Glomerular visceral epithelial cell (primary cell): ENCODE measurements around the gene VIPAS39.

Source experiments
- DNase-seq: peaks from one replicate; pipeline ENCODE4 v3.0.0-alpha.2; 2016; ENCODE audit errors: extremely low spot score

VIPAS39 gene

DNA sequence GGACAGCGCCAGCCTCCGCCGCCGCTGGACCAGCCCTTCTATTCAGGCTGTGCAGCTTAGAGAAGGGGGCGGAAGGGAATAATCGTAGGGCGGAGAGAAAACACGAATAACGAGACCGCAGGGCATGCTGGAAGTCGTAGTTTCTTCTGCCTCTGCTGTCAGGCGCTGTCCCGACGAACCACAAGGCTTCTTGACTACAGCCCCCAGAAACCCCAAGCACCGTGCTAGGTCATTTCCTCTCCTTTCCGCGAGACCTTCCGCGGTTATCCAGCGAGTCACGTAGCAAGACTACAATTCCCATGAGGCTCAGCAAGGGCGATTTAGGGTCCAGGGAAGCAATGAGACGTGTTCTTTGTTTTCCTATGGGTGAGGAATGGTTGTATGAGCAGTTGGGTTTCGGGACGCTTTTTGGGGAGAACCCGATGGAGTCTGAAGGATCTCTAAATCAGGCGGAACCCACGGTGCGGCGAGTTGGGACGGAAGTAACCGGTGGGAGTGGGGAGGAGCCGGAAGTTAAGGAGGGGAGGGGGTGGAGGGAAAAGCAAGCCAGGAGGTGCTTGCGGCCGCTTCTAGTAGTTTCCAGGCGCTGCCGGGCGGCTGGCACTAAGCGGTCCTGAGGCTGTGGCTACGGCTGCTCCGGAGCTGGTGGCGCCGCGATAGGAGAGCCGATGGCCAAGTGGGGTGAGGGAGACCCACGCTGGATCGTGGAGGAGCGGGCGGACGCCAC is at the start of gene VIPAS39, which contains the start of gene AHSA1:
Gene VIPAS39 (minus strand): TSS at position 80 of the 727 bp plus-strand sequence. CDS start 3,499 bp downstream, outside the sequence.
Gene AHSA1 (plus strand): TSS at position 572 of the 727 bp plus-strand sequence. CDS start 97 bp downstream, at position 669.
- DNase-seq: peak; percentile 98

DNA sequence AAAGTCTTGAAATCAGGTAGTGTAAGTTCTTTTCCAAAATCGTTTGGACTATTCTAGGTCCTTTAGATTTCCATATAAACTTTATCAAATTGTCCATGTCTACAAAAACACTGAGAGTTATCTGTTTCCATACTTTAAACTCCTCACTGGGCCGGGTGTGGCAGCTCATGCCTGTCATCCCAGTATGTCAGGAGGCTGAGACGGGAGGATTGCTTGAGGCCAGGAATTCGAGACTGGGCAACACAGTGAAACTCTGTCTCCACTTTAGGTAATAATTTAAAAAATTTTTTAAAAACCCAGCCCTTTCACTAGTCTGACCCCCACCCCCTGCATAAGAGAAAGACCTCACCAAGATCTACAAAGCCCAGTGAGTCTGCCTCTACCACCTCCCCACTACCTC is 47.6 kb upstream of the VIPAS39 start:
- no peak for DNase-seq

GRCh38 chr14:77503138-77503537 is 45.7 kb upstream of the VIPAS39 start:
- DNase-seq: no peak

DNA sequence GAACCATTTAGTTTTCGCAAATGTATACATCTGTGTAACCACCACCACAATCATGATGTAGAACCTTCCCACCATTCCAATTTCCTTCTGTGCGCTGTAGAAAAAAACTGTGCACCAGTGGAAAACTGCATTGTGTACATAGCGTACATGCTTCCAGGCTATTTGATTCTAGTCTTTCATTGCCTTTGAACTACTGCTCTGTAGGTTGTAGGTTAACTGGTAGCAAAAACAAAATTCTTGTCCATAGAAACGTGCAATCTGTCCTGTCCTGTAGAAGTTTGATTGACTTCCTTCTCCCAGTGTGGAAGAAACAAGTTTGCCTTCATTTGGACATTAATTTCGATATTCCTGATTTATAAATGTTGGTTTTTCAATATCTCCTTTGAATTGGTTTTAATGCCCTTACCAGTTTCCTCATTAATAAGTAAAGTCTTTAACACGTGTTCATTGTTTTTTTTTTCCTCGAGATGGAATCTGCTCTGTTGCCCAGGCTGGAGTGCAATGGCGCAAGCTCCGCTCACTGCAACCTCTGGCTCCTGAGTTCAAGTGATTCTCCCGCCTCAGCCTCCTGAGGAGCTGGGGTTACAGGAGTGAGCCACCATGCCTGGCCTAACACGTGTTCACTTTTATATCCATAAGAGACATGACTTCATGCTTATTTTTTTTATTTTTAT is 44.8 kb upstream of the VIPAS39 start:
- DNase-seq: no peak

DNA sequence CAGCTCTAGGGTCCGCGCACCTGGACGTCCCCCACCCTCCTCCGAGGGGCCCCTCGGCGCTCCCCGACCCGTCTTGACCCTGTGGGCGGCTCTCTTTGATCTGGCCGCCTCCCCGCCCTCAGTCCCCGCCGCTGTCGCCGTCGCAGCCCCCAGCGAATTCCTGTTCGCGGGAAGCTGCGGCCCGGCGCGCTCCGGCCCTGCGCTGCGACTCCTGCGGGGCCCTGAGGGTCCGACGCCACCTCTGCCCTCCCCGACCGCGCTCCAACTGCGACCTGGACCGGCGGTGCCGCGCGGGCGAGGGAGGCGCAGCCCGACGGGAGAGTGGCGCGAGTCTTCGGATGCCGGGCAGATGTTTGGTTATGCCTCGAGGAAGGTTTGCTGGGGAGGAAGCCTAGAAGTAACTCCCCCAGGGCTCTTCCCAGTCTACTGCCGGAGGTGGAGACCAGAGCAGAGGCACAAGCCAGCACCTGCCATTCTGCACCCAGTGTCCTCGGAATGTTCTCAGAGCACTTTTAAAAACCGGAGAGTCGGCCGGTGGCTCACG is 41.7 kb upstream of the VIPAS39 start:
- no peak for DNase-seq

GRCh38 chr14:77498120-77498979 is 40.9 kb upstream of the VIPAS39 start, which contains the start of gene ISM2:
Gene ISM2, minus strand, starts transcription at chr14:77498816. Its CDS starts 23 bp downstream, at chr14:77498793.
- peak; percentile 60 for DNase-seq

GRCh38 chr14:77495334-77495733 is 37.9 kb upstream of the VIPAS39 start:
- DNase-seq: no peak

GRCh38 chr14:77491056-77491455 is 33.7 kb upstream of the VIPAS39 start:
- no peak for DNase-seq

- DNase-seq: no peak
Measured at GRCh38 chr14:77490347-77490986, 33.1 kb upstream of the VIPAS39 start.

DNA sequence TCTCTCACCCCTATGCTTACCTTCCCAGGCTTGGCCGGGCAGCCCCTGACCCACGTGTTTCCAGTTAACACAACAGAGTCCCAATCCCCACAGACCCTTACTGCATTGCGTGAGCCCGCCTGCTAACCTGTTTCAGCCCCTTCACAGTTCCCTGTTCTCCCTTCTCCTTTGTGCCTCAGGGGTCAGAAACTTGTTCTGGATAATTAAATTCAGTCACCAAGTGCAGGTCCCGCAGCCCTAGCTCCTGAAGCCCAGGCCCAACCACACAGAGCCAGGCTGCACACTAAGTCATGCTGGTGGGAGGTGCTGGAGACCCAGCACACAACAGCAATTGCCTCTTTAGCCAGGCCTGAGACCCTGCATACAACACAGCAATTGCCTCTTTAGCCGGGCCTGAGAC is 31.6 kb upstream of the VIPAS39 start:
- DNase-seq: no peak

DNA sequence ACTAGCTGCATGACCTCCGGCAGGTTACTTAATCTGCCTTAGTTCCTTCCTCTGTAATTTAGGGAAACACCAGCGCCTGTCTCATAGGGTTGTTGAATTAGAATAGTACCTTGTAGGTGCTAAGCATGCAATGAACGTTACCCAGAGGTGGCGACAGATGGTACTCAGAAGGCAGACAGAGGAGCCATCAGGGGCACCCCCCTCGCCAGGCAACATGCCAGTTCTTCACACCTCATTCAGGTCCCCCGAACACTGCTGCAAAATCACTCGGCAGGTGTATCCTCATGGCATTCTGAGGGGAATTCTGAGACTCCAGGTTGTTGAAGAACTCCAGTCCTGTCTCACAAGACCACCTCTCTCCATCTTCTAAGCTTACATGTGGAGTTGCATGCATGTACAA is 31.2 kb upstream of the VIPAS39 start:
- no peak for DNase-seq

DNA sequence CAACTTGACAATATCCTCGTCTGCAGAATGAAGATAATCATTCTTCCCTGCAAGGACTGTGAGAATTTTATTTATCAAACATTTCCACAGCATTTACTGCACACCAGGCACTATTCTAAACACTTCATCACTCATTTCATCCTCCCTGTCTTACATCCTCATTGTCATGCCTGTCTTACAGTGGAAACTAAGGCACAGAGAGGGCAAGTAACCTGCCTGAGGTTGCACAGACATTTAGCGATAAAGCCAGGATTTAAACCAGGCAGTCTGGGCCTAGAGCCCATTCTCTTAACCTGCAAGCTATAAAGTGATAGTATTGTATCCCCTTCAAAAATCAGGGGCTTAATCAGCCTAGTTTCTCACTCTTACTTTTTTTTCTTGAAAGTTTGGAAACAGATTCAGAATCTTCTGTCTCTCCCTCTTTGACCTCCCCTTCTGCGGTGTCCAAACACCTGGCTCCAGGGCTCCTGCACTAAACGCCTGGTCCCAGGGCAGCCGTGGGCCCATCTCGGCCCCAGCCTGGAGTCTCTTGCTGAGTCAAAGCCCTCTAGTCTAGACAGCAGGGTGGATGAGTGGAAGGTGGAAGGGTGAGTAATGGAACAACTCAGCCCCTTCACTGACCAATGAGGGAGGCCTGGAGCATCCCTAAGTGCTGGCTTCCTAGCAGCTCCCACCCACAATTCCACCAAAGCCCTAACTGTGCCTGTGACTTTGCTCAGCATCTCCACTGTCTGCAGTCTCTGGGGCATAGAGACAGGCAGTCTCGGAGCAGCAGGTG is 28.7 kb upstream of the VIPAS39 start:
- peak; percentile 67 for DNase-seq

DNA sequence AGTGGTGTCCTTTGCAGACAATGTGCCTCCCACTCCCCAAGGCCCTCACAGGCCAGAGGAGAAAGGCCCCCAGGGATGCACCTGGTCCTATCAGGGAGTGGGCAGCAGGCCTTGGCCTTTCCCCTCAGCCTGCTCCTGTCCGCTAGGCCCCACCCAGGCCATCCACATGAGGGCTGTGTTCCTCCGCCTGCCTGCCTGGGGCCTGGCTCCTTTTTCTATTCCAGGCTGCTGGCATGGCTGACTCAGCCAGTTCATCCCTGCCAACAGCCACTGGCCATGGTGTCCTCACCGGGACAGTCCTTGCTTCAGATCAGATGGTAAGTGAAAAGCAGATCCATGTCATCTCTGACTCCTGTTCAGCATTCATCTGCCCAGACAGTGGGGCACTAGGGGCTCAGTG is 27.9 kb upstream of the VIPAS39 start:
- peak; percentile 27 for DNase-seq

DNA sequence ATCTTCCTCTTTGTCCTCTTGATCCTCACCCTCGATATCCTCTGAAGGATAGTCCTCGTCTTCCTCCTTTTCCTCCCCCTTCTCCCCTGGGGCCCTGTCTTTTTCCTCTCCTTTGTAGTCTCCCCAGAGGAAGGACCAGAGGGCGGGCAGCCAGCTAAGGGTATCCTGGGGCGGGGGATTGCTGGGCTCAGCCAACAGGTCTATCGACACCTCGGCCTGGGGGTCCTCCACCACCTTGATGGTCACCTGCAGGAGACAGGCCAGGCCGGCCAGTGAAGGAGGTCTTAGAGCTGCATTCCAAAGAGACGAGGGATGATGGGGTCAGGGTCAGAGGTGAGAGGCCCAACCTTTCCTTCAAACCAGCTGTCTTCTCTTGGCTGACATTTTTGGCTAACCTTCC is 25.0 kb upstream of the VIPAS39 start:
- DNase-seq: no peak

DNA sequence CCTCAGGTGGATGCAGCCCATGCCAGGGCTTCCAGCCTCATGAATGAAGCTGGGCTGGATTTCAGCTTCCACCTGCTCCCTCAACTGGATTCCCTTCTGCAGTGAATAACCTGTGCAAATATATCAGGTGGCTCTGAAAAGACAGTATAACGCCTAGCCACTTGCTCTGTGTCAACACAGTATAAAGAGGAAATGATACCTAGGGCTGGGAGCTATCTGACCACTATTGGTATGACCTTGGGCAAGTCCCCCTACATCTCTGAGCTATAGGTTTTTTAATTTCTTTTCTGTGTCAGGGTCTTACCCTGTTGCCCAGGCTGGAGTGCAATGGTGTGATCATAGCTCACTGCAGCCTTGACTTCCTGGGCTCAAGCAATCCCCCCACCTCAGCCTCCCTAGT is 21.4 kb upstream of the VIPAS39 start:
- no peak for DNase-seq

GRCh38 chr14:77478029-77478428 is 20.6 kb upstream of the VIPAS39 start:
- DNase-seq: no peak

DNA sequence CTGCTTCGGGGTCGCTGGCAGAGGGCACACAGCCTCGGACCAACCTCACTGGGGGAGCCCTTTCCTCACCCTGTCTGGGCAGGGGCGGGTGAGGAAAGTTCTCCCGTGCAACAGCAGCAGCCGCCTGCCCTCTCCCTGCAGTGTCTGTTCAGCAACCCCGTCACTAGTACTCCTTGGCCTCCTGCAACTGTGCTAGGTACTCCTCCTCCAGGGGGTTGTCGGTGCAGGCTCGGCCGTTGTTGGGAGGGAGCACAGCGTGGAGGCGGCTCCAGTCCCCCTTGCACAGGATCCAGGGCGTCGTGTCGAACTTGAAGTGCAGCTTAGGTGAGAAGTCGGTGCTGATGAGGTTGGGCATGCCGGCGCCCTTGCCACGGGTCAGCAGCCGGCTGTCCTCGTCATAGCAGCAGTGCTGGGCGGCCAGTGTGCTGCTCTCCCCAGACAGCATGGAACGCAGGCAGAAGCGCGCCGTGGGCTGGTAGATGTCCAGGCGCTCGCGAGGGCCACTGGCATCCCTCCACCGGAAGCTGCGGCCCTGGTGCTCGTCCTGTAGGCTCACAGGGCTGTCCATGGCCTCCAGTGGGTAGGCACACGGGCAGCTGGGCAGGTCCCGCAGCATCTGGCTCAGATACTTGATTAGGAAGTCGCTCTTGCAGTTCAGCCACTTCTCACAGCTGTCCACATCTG is 18.2 kb upstream of the VIPAS39 start:
- DNase-seq: no peak

DNA sequence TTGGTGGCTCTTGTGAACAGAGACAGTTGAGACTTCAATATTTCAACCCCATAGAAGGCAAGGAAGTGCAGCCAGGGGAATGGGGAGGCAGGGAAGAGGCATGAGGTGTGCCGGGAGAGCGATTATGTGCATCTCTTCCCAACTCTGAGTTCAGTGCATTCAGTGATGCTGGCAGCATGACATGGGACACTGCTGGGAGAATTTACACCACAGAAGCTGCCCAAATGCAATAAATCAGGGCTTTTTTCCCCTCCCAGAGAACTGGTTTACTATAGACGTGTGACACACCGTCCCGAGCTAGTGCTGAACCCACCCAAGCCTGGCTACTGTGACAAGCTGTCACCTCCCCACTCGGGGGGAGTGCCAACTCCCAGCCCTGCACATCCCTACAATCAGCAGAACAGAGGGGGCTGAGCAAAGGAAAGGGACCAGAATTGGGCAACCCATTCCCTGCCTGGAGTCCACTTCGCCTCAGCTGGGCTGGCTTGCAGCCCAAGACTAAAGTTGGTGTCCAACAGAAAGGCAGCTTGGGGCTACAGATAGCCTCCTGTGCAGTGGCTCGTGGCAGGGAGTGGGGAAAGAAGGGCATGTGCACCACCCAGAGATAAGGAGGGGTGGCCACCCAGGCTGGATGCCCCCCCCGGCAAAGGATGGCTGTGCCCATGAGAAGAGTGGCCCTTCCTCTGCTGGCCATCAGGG is 17.2 kb upstream of the VIPAS39 start:
- DNase-seq: no peak

GRCh38 chr14:77473921-77474320 is 16.5 kb upstream of the VIPAS39 start:
- no peak for DNase-seq
